AG20443 (cell line): ENCODE results near the gene NKX2-8.
"Not testable (repeated sequence)": the region's sequence is repeated elsewhere in the genome, so short reads cannot be mapped to it uniquely, and the experiment has no call there.

ENCODE experiments used
- DNase-seq: peaks from one replicate; pipeline ENCODE4 v3.0.0; 2012; ENCODE audit warnings: low spot score, mixed read lengths

NKX2-8 gene

GRCh38 chr14:36580141-36580855 is 2.1 kb downstream of the NKX2-8 start:
- DNase-seq = no peak

GRCh38 chr14:36579573-36580140 is 2.8 kb downstream of the NKX2-8 start:
- no peak for DNase-seq

- DNase-seq = no peak
Measured at GRCh38 chr14:36579001-36579555, 3.3 kb downstream of the NKX2-8 start.

- DNase-seq = no peak
Measured at GRCh38 chr14:36570065-36570464, 12.3 kb downstream of the NKX2-8 start.

GRCh38 chr14:36556811-36557433 is 25.5 kb downstream of the NKX2-8 start:
- peak; percentile 75 for DNase-seq

GRCh38 chr14:36555998-36556743 is 26.2 kb downstream of the NKX2-8 start:
- no peak for DNase-seq

- DNase-seq = peak; percentile 74
Measured at GRCh38 chr14:36553656-36554260, 28.7 kb downstream of the NKX2-8 start.

GRCh38 chr14:36550899-36551298 is 31.5 kb downstream of the NKX2-8 start:
- no peak for DNase-seq

- DNase-seq = not testable (repeated sequence)
Measured at GRCh38 chr14:36544280-36544679, 38.1 kb downstream of the NKX2-8 start.

GRCh38 chr14:36538051-36538450 is 44.4 kb downstream of the NKX2-8 start:
- DNase-seq = no peak
